ENCODE data around the gene HEBP1. TPM values are rescaled to one million over a fixed set of nuclear protein-coding genes. Genes with fewer than 3 reads are reported as not detected.

Gene HEBP1
- total RNA-seq, 2 experiments from 2014 or later, result 11.9 to 12.5 TPM

GRCh38 chr12:12997734-12998133 lies 2.3 kb downstream of the HEBP1 start:
- Histone ChIP-seq H3K4me1 (ENCODE audit: insufficient read depth, low read length) (peaks cover 29% of the 10 kb centered on the region), H3K36me3 (ENCODE audit: insufficient read depth, low read length) (no peaks in the 10 kb centered on the region), H3K27ac (ENCODE audit: low read depth in 1 of 2, low read length in 2 of 2) (no peak overlapping the region), H3K9me3 (ENCODE audit: control insufficient read depth in 1 of 2, insufficient read depth in 1 of 2, low read length in 2 of 2) (no peaks in the 10 kb centered on the region), H3K4me3 (ENCODE audit: low read length) (no peak overlapping the region), H3K27me3 (ENCODE audit: control insufficient read depth in 1 of 2, insufficient read depth in 2 of 2, low read length in 2 of 2) (no peaks in the 10 kb centered on the region)
- Mint-ChIP-seq H3K27ac (no peak overlapping the region), H3K4me1 (ENCODE audit: low read depth) (peaks cover 56% of the 10 kb centered on the region), H3K36me3 (ENCODE audit: low read depth) (peaks cover 14% of the 10 kb centered on the region), H3K4me3 (no peak overlapping the region), H3K9me3 (no peaks in the 10 kb centered on the region), H3K27me3 (no peaks in the 10 kb centered on the region)
- intact Hi-C loops (cut with DNase I, micrococcal nuclease), result loop anchor here in 1 of 2 experiments (5.0 kb wide), 2 partner anchors 210 to 215 kb away; partner anchors contain the start of gene APOLD1
- TF ChIP-seq, protein P1, sequence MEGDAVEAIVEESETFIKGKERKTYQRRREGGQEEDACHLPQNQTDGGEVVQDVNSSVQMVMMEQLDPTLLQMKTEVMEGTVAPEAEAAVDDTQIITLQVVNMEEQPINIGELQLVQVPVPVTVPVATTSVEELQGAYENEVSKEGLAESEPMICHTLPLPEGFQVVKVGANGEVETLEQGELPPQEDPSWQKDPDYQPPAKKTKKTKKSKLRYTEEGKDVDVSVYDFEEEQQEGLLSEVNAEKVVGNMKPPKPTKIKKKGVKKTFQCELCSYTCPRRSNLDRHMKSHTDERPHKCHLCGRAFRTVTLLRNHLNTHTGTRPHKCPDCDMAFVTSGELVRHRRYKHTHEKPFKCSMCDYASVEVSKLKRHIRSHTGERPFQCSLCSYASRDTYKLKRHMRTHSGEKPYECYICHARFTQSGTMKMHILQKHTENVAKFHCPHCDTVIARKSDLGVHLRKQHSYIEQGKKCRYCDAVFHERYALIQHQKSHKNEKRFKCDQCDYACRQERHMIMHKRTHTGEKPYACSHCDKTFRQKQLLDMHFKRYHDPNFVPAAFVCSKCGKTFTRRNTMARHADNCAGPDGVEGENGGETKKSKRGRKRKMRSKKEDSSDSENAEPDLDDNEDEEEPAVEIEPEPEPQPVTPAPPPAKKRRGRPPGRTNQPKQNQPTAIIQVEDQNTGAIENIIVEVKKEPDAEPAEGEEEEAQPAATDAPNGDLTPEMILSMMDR (IDR thresholded peaks at IDR 0.05), result no peak
- ChIA-PET POLR2A (no interaction called here), CTCF (no interaction called here)
- no peak for DNase-seq
- no peak for ATAC-seq (ENCODE audit: poor library complexity)

- H3K36me3 Mint-ChIP-seq (ENCODE audit: low read depth), result peaks cover 14% of the 10 kb centered on the region
These were observed 2.9 kb downstream of the HEBP1 start for GRCh38 chr12:12997156-12997555.

DNA sequence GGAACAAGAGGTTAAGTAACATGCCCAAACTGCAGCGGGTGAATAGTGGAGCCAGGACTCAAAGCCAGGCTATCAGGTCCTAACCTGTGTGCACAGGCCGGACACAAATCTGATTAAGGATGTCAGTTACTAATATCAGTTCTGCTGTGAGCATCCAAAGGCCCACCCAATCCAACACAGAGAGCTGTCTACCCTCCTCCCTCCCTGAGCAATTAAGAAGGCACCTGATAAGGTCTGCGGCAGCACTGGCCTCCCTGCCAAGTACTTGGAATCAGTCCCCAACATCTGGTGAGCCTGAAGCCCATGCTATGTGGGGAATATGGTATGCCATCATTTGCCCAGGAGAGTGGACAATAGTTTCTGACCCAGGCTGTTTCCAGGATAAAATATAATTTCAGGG lies 3.9 kb downstream of the HEBP1 start:
- H3K4me3 Mint-ChIP-seq, result no peak overlapping the region
- intact Hi-C loops (cut with DNase I, micrococcal nuclease), result loop anchor here in 1 of 2 experiments (5.0 kb wide), 2 partner anchors 209 to 216 kb away; partner anchors contain the start of gene APOLD1
- no peaks in the 10 kb centered on the region for H3K9me3 Mint-ChIP-seq
- no peak for ATAC-seq (ENCODE audit: poor library complexity)
- H3K4me1 Mint-ChIP-seq (ENCODE audit: low read depth), result peaks cover 53% of the 10 kb centered on the region
- DNase-seq, result no peak
- CTCF ChIA-PET, result interaction anchor here (0.6 kb wide), 1 partner anchor 109 kb away, joined by 3 read pairs; no protein-coding TSS in a partner anchor
- POLR2A ChIA-PET, result no interaction called here
- H3K27ac Mint-ChIP-seq, result no peak overlapping the region
- Histone ChIP-seq H3K27ac (ENCODE audit: low read depth in 1 of 2, low read length in 2 of 2) (no peak overlapping the region), H3K4me1 (ENCODE audit: insufficient read depth, low read length) (peaks cover 21% of the 10 kb centered on the region), H3K36me3 (ENCODE audit: insufficient read depth, low read length) (no peaks in the 10 kb centered on the region), H3K4me3 (ENCODE audit: low read length) (no peak overlapping the region), H3K27me3 (ENCODE audit: control insufficient read depth in 1 of 2, insufficient read depth in 2 of 2, low read length in 2 of 2) (no peaks in the 10 kb centered on the region), H3K9me3 (ENCODE audit: control insufficient read depth in 1 of 2, insufficient read depth in 1 of 2, low read length in 2 of 2) (no peaks in the 10 kb centered on the region)
- TF ChIP-seq, protein P1 (IDR thresholded peaks at IDR 0.05), result no peak
- H3K27me3 Mint-ChIP-seq, result no peaks in the 10 kb centered on the region
- H3K36me3 Mint-ChIP-seq (ENCODE audit: low read depth), result peaks cover 10% of the 10 kb centered on the region

More at GRCh38 chr12:12997156-12997555, 2.9 kb downstream of the HEBP1 start:
- no peaks in the 10 kb centered on the region for H3K27me3 ChIP-seq (ENCODE audit: control insufficient read depth in 1 of 2, insufficient read depth in 2 of 2, low read length in 2 of 2)
- peaks cover 59% of the 10 kb centered on the region for H3K4me1 Mint-ChIP-seq (ENCODE audit: low read depth)
- H3K27me3 Mint-ChIP-seq, result no peaks in the 10 kb centered on the region
- no peak overlapping the region for H3K4me3 ChIP-seq (ENCODE audit: low read length)
- no peak overlapping the region for H3K27ac Mint-ChIP-seq
- no peaks in the 10 kb centered on the region for H3K9me3 Mint-ChIP-seq
- CTCF ChIA-PET, result interaction anchor here (0.9 kb wide), 1 partner anchor 11 kb away, joined by 3 read pairs; no protein-coding TSS in a partner anchor
- H3K4me1 ChIP-seq (ENCODE audit: insufficient read depth, low read length), result peaks cover 28% of the 10 kb centered on the region
- TF ChIP-seq, protein P1 (IDR thresholded peaks at IDR 0.05), result no peak
- no peaks in the 10 kb centered on the region for H3K9me3 ChIP-seq (ENCODE audit: control insufficient read depth in 1 of 2, insufficient read depth in 1 of 2, low read length in 2 of 2)
- peak overlapping the region; percentile 60 for H3K4me3 Mint-ChIP-seq
- no peak for DNase-seq
- POLR2A ChIA-PET, result no interaction called here
- no peaks in the 10 kb centered on the region for H3K36me3 ChIP-seq (ENCODE audit: insufficient read depth, low read length)
- no peak overlapping the region for H3K27ac ChIP-seq (ENCODE audit: low read depth in 1 of 2, low read length in 2 of 2)
- intact Hi-C loops (cut with DNase I, micrococcal nuclease), result loop anchor here in 1 of 2 experiments (5.0 kb wide), 2 partner anchors 210 to 215 kb away; partner anchors contain the start of gene APOLD1
- ATAC-seq (ENCODE audit: poor library complexity), result no peak

All from CD4-positive, alpha-beta T cell (primary cell).